Right lobe of liver (tissue), 6 donors: ENCODE measurements around the gene MAGEB17. TPM values are rescaled to one million over a fixed set of nuclear protein-coding genes. Genes with fewer than 3 reads are reported as not detected.
"Not testable (repeated sequence)": the region's sequence is repeated elsewhere in the genome, so short reads cannot be mapped to it uniquely, and the experiment has no call there.

Source experiments
- ATAC-seq, 4 donors: fragments of 200-7000 bp; cut with Tn5 transposase; one replicate each; pipeline ENCODE4 v1.9.1; 2020; ENCODE audit warnings: mild to moderate bottlenecking in 4 of 4, moderate library complexity in 4 of 4
- DNase-seq, 3 donors: peaks; one replicate each; pipeline ENCODE4 v3.0.0-alpha.2; 2020
- H3K27ac ChIP-seq, 3 donors: fragments of 200-600 bp; one replicate each; pipeline ENCODE4 v1.8.0; 2022
- H3K27me3 ChIP-seq, 2 donors: fragments of 200-600 bp; one replicate each; pipeline ENCODE4 v1.8.0; 2022
- H3K36me3 ChIP-seq, 4 donors: fragments of 200-600 bp; sonication (generic) in 1 of 4; one replicate each; pipeline versions ENCODE4 v1.5.1 to v1.8.0; 2017 to 2022; ENCODE audit warnings: control low read depth in 1 of 4
- H3K4me1 ChIP-seq, 4 donors: fragments of 200-600 bp; sonication (generic) in 1 of 4; one replicate each; pipeline versions ENCODE4 v1.5.1 to v1.8.0; 2017 to 2022; ENCODE audit warnings: control low read depth in 1 of 4
- H3K4me3 ChIP-seq, 3 donors: fragments of 200-600 bp; one replicate each; pipeline ENCODE4 v1.8.0; 2022
- H3K9me3 ChIP-seq, 4 donors: fragments of 200-600 bp; sonication (generic) in 1 of 4; one replicate each; pipeline versions ENCODE4 v1.5.1 to v1.8.0; 2017 to 2022; ENCODE audit warnings: control low read depth in 1 of 4
- POLR2A ChIP-seq: fragments of 450-650 bp; IDR thresholded peaks from one replicate; pipeline ENCODE4 v1.6.1; 2017; ENCODE audit warnings: antibody characterized with exemption, mild to moderate bottlenecking
- WGBS: methylation state at CpG from one replicate; pipeline ENCODE4 v1.1.6; 2018; ENCODE audit warnings: low coverage, low lambda C conversion rate; ENCODE audit not compliant: insufficient coverage; ENCODE audit errors: missing lambda C conversion rate; 5-methylcytosine and 5-hydroxymethylcytosine counted together
- intact Hi-C, 2 donors: fragments of 100-400 bp; cut with DNase I; formaldehyde crosslinking; loops; one replicate each; pipeline versions ENCODE4 v1.11.2 to v1.14.1; 2022
- total RNA-seq, 6 experiments: library from RNA; depleted of rRNA in 2 of 6; stranded (reverse); fragments of >200 nt in 2 of 6; fragmentation: NEBNext Ultra II Directional in 3 of 6; extraction: Animal tissue kit (Norgen Biotek cat#: 25700) in 3 of 6; gene quantifications; one replicate each; pipeline versions ENCODE4 v1.1.0 to v1.2.4, GENCODE V29; 2016 to 2023
- TF ChIP-seq, protein P1 (sequence below), 4 donors: fragments of 200-600 bp in 3 of 4; fragments of 450-650 bp in 1 of 4; IDR thresholded peaks; one replicate each; pipeline versions ENCODE4 v1.5.1 to v1.8.0; 2016 to 2022; ENCODE audit warnings: antibody characterized with exemption in 4 of 4, mild to moderate bottlenecking in 2 of 4
- donor health status: DM: no; HTN: yes; CAD: no.
- donor health status: DM: no; HTN: no; CAD: no.
- donor health status: DM: no; HTN: no; CAD: no.
- donor health status: DM: no; HTN: yes; CAD: no.
- donor health status: DM: no; HTN: yes; CAD: no.

MAGEB17 gene
- total RNA-seq, 6 experiments from 2014 or later = not detected

DNA sequence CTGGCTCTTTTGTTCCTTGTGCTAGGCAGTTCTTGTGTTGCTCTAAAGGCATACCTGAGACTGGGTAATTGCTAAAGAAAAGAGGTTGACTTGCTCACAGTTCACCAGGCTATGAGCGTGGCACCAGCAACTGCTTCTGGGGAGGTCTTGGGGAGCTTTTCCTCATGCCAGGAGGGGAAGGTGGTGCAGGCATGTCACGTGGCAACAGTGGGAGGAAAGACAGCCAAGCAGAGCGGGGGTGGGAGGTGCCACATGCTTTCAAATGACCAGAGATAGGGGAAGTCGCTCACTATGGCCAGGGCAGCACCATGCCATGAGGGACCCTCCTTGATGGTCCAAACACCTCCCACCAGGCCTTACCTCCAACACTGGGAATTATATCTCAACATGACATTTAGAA, 4.7 kb downstream of the MAGEB17 start:
- no peaks in the 10 kb centered on the region for H3K9me3 ChIP-seq
- WGBS = 84% methylated on average over 3 of the region's 4 CpGs
- H3K36me3 ChIP-seq = no peaks in the 10 kb centered on the region
- no peak for ATAC-seq
- no peak for TF ChIP-seq POLR2A
- TF ChIP-seq, protein P1, sequence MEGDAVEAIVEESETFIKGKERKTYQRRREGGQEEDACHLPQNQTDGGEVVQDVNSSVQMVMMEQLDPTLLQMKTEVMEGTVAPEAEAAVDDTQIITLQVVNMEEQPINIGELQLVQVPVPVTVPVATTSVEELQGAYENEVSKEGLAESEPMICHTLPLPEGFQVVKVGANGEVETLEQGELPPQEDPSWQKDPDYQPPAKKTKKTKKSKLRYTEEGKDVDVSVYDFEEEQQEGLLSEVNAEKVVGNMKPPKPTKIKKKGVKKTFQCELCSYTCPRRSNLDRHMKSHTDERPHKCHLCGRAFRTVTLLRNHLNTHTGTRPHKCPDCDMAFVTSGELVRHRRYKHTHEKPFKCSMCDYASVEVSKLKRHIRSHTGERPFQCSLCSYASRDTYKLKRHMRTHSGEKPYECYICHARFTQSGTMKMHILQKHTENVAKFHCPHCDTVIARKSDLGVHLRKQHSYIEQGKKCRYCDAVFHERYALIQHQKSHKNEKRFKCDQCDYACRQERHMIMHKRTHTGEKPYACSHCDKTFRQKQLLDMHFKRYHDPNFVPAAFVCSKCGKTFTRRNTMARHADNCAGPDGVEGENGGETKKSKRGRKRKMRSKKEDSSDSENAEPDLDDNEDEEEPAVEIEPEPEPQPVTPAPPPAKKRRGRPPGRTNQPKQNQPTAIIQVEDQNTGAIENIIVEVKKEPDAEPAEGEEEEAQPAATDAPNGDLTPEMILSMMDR (IDR thresholded peaks at IDR 0.05) = no peak
- DNase-seq = no peak
- H3K27ac ChIP-seq = no peak overlapping the region
- no peaks in the 10 kb centered on the region for H3K27me3 ChIP-seq
- H3K4me3 ChIP-seq = no peak overlapping the region
- intact Hi-C loops = no loop called here
- no peaks in the 10 kb centered on the region for H3K4me1 ChIP-seq

DNA sequence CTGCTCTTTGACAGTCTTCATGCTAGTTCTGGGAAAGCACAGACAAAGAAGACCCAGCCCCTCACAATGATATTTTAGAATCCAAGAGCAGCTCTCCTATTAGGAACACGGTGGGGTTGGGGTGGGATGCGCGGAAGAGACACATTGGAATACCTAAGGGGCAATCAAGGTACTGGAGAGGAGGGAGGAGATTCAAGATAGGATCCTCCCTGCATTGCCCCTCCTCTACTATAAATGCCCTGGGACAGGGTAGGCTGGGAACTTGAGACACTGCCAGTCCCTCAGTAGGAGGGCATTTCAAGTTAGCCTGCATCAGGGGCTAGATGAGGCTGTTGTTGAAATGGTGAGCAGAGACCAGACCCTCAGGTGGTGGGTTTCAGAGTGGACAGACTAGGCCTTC, 5.1 kb downstream of the MAGEB17 start:
- H3K27ac ChIP-seq = no peak overlapping the region
- intact Hi-C loops = no loop called here
- TF ChIP-seq POLR2A = no peak
- TF ChIP-seq, protein P1 (IDR thresholded peaks at IDR 0.05) = no peak
- H3K27me3 ChIP-seq = no peaks in the 10 kb centered on the region
- DNase-seq (no peak), ATAC-seq (no peak)
- WGBS = no CpG with 5 or more reads among the region's 3 CpGs
- no peak overlapping the region for H3K4me3 ChIP-seq
- H3K9me3 ChIP-seq = no peaks in the 10 kb centered on the region
- no peaks in the 10 kb centered on the region for H3K36me3 ChIP-seq
- H3K4me1 ChIP-seq = no peaks in the 10 kb centered on the region

DNA sequence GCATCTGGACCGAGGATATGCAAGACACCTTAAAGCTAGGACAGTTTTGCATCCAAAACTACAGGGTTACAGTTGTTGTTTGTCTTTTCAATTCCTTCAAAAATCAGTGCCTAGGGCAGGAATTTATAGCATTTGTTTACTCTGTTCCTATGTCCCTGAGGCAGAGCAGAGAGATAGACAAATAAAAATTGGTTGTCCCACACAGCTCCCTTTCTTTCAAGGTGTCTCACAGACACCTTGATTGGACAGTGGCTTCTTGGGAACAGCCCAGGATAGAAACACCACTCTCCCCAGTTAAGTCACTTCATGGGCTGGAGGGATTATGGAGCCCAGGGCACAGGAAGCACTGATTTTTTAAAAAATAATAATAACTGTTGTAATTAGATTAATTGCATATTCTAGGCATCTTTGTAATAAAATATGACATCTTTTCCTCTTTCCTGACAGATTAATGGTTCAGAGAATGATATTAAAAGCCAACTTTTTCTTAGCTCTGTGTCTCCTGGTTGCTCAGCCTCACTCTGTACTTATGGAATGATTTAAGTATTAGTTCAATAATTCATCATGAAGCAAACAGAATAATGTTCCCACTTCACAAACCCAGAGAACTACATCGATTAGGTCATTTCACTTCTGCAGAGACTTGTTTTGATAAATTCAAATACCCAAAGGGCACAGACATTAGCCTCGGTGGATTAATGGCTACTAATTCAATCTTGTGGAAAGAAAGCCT, 8.2 kb downstream of the MAGEB17 start:
- H3K27me3 ChIP-seq = no peaks in the 10 kb centered on the region
- no peaks in the 10 kb centered on the region for H3K36me3 ChIP-seq
- no peaks in the 10 kb centered on the region for H3K9me3 ChIP-seq
- intact Hi-C loops = no loop called here
- DNase-seq (no peak), ATAC-seq (no peak)
- WGBS = 30% methylated on average over 3 of the region's 3 CpGs
- no peak overlapping the region for H3K4me3 ChIP-seq
- no peak for TF ChIP-seq POLR2A
- TF ChIP-seq, protein P1 (IDR thresholded peaks at IDR 0.05) = no peak
- no peaks in the 10 kb centered on the region for H3K4me1 ChIP-seq
- no peak overlapping the region for H3K27ac ChIP-seq

DNA sequence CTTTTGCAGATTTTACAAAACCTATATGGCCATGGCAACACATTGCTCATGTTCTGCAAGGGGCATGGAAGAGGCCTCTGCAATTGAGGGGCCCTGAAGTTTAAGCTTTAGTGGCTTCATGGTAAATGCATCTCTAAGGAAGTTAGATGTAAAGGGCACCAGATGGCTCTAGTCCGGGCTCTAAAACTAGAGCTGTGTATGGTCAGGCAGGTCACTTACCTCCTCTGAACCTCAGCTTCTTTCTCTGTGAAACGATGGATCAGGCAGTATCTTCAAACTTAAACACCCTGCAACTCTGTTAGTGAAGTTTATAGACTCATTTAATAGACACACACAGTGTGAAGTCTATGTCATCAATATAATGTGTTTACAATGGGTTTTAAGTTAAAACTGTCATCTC, 10.0 kb downstream of the MAGEB17 start:
- H3K4me1 ChIP-seq = no peaks in the 10 kb centered on the region
- H3K9me3 ChIP-seq = no peaks in the 10 kb centered on the region
- no peaks in the 10 kb centered on the region for H3K36me3 ChIP-seq
- TF ChIP-seq, protein P1 (IDR thresholded peaks at IDR 0.05) = no peak
- no peak for TF ChIP-seq POLR2A
- ATAC-seq = no peak
- no peaks in the 10 kb centered on the region for H3K27me3 ChIP-seq
- intact Hi-C loops = no loop called here
- DNase-seq = no peak
- no peak overlapping the region for H3K4me3 ChIP-seq
- 22% methylated on average over 1 of the region's 2 CpGs for WGBS
- no peak overlapping the region for H3K27ac ChIP-seq

DNA sequence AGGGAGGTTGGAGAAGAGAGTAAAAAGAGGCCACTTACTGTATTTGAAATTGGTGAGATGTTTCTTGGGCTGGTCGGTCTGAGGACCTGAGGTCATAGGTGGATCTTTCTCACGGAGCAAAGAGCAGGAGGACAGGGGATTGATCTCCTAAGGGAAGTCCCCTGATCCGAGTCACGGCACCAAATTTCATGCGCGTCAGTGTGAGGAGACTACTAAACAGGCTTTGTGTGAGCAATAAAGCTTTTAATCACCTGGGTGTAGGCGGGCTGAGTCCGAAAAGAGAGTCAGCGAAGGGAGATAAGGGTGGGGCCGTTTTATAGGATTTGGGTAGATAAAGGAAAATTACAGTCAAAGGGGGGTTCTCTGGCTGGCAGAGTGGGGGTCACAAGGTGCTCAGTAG, 16.6 kb downstream of the MAGEB17 start:
- H3K27me3 ChIP-seq, H3K36me3 ChIP-seq, ATAC-seq, H3K4me3 ChIP-seq, H3K4me1 ChIP-seq, H3K27ac ChIP-seq, DNase-seq, intact Hi-C loops, H3K9me3 ChIP-seq: not testable (repeated sequence)
- WGBS = 43% methylated on average over 10 of the region's 10 CpGs
